Esophagus squamous epithelium (tissue), 5 donors: ENCODE measurements around the gene TNFRSF11A. TPM values are rescaled to one million over a fixed set of nuclear protein-coding genes. Genes with fewer than 3 reads are reported as not detected.

Source experiments
- DNase-seq: peaks from one replicate; lab custom pipeline; 2025; lab: John Stamatoyannopoulos, UW
- H3K27ac ChIP-seq, 4 donors: fragments of 200-600 bp; sonication (generic); one replicate each; pipeline ENCODE4 v1.5.1; 2016 to 2019; ENCODE audit warnings: mild to moderate bottlenecking in 1 of 4
- H3K27me3 ChIP-seq, 4 donors: fragments of 200-600 bp; sonication (generic); 1 replicate in 3 of 4; 2 replicates in 1 of 4; pipeline versions ENCODE4 v1.5.1 to v1.6.0; 2017 to 2021; ENCODE audit warnings: antibody characterized with exemption in 1 of 4
- H3K36me3 ChIP-seq, 3 donors: fragments of 200-600 bp; sonication (generic); one replicate each; pipeline ENCODE4 v1.5.1; 2016 to 2019
- H3K4me1 ChIP-seq, 3 donors: fragments of 200-600 bp; sonication (generic); one replicate each; pipeline ENCODE4 v1.5.1; 2017 to 2019
- H3K4me3 ChIP-seq, 4 donors: fragments of 200-600 bp; sonication (generic); 1 replicate in 3 of 4; 2 replicates in 1 of 4; pipeline ENCODE4 v1.5.1; 2016 to 2019; ENCODE audit warnings: mild to moderate bottlenecking in 2 of 4, moderate library complexity in 1 of 4
- H3K9me3 ChIP-seq, 3 donors: fragments of 200-600 bp; sonication (generic); one replicate each; pipeline ENCODE4 v1.5.1; 2016 to 2019
- POLR2A ChIP-seq, 4 donors: fragments of 450-650 bp; IDR thresholded peaks; one replicate each; pipeline ENCODE4 v1.6.1; 2017; ENCODE audit warnings: antibody characterized with exemption in 4 of 4, mild to moderate bottlenecking in 4 of 4, moderate library complexity in 3 of 4
- WGBS, 2 donors: methylation state at CpG; one replicate each; pipeline ENCODE4 v1.1.5; 2018; 5-methylcytosine and 5-hydroxymethylcytosine counted together
- intact Hi-C: fragments of 100-400 bp; cut with DNase I; formaldehyde crosslinking; loops from one replicate; pipeline ENCODE4 v1.15.0; 2022
- total RNA-seq, 4 donors: library from RNA; depleted of rRNA; stranded (reverse); fragments of >200 nt; gene quantifications; one replicate each; pipeline ENCODE4 v1.1.0, GENCODE V29; 2016
- TF ChIP-seq, protein P1 (sequence below), 6 experiments: fragments of 450-650 bp in 4 of 6; fragments of 200-600 bp in 2 of 6; sonication (generic) in 2 of 6; IDR thresholded peaks; one replicate each; pipeline ENCODE4 v1.5.1; 2016 to 2019; ENCODE audit warnings: antibody characterized with exemption in 6 of 6, mild to moderate bottlenecking in 4 of 6, moderate library complexity in 4 of 6
- donor health status: DM: yes; HTN: yes; CAD: no.

TNFRSF11A gene
- total RNA-seq, 4 donors from 2014 or later, result 1.9 to 5.6 (median 3.6) TPM

DNA sequence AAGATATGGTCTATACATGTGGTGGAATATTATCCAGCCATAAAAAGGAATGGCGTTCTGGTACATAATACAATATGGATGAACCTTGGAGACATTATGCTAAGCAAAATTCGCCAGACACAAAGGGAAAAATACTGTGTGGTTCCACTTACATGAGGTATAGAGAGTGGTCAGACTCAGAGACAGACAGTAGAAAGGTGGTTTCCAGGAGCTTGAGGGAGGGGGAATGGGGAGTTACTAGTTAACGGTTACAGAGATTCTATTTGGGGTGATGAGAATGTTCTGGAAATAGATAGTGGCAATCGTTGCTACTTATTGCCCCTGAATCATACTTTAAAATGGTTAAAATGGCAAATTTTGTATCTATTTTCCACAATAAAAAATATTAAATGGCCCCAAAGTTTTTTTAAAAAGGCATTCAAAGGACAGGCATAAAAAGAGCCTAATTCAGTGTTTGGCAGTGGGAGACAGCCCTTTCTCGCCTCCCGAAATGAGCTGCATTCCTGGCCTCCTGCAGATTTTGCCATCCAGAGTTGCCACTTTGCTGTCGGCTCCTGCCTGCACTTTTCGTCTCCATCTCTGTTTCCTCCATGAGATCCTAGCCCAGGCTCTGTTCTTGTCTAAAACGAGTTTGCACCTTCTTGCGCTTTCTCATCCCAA is 13.5 kb downstream of the TNFRSF11A start:
- Histone ChIP-seq H3K9me3 (no peaks in the 10 kb centered on the region), H3K36me3 (no peaks in the 10 kb centered on the region), H3K4me1 (peaks cover 0 to 15% (median 0%) of the 10 kb centered on the region in 3 donors), H3K27ac (no peak overlapping the region), H3K4me3 (no peak overlapping the region), H3K27me3 (peaks cover 0 to 24% (median 0%) of the 10 kb centered on the region in 4 donors)
- DNase-seq, result no peak
- TF ChIP-seq POLR2A (IDR thresholded peaks at IDR 0.05), result no peak
- TF ChIP-seq, protein P1, sequence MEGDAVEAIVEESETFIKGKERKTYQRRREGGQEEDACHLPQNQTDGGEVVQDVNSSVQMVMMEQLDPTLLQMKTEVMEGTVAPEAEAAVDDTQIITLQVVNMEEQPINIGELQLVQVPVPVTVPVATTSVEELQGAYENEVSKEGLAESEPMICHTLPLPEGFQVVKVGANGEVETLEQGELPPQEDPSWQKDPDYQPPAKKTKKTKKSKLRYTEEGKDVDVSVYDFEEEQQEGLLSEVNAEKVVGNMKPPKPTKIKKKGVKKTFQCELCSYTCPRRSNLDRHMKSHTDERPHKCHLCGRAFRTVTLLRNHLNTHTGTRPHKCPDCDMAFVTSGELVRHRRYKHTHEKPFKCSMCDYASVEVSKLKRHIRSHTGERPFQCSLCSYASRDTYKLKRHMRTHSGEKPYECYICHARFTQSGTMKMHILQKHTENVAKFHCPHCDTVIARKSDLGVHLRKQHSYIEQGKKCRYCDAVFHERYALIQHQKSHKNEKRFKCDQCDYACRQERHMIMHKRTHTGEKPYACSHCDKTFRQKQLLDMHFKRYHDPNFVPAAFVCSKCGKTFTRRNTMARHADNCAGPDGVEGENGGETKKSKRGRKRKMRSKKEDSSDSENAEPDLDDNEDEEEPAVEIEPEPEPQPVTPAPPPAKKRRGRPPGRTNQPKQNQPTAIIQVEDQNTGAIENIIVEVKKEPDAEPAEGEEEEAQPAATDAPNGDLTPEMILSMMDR (IDR thresholded peaks at IDR 0.05), result no peak
- 80 to 84% methylated on average over 10 of the region's 10 CpGs for WGBS, 2 donors
- intact Hi-C loops, result no loop called here

DNA sequence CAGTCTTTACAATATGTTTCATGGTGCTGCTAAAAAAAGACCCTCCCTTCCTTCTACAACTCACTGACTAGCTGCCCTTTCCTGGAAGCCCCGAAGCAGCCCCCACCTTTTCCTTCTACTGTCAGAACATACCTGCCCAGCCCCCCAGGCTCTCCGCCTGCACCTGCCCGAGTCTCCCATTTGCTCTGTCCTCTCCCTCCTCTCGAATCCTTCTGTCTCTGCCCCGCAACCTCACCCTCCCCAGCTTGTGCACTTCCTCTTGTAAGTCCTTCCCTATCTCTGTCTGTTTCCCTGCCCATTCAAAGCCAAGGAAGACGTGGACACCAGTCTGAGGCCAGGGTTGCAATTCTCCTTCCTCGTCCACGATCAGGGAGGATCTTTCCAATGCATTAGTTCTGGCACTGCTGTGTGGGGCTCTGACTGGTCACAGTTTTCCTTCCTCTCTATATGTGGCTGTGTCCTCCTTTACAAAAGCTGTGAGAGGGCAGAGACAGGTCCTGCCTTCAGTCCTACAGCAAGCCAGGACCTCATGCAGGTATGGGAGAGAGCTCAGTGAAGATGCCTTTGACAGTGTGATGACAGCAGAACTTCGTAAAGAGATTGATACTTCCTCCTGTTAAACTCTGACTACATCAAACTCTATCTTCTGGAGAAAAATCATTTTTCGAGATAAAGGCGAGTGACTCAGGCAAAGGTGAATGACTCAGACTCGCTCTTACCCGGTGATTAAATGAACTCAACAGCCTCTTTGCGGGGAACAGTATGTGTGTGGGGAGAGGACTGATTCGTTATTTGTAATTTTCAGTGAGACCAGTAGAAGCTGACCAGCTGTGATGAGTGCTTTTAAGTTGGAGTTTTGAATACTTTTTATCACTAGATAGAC is 14.2 kb downstream of the TNFRSF11A start:
- peaks cover 0 to 22% (median 0%) of the 10 kb centered on the region in 4 donors for H3K27me3 ChIP-seq
- TF ChIP-seq POLR2A (IDR thresholded peaks at IDR 0.05), result no peak
- TF ChIP-seq, protein P1 (IDR thresholded peaks at IDR 0.05), result no peak
- no peaks in the 10 kb centered on the region for H3K36me3 ChIP-seq
- H3K4me1 ChIP-seq, result peaks cover 0 to 7% (median 0%) of the 10 kb centered on the region in 3 donors
- WGBS, 2 donors, result 46 to 56% methylated on average over 15 of the region's 15 CpGs
- H3K4me3 ChIP-seq, result no peak overlapping the region
- no peak for DNase-seq
- H3K27ac ChIP-seq, result no peak overlapping the region
- H3K9me3 ChIP-seq, result no peaks in the 10 kb centered on the region
- intact Hi-C loops, result no loop called here

GRCh38 chr18:62340996-62341395 is 15.9 kb downstream of the TNFRSF11A start:
- no peak overlapping the region for H3K27ac ChIP-seq
- H3K36me3 ChIP-seq, result no peaks in the 10 kb centered on the region
- no peak overlapping the region for H3K4me3 ChIP-seq
- TF ChIP-seq, protein P1 (IDR thresholded peaks at IDR 0.05), result no peak
- no peak for TF ChIP-seq POLR2A (IDR thresholded peaks at IDR 0.05)
- peaks cover 0 to 15% (median 0%) of the 10 kb centered on the region in 4 donors for H3K27me3 ChIP-seq
- WGBS, 2 donors, result 88% methylated on average over 9 of the region's 9 CpGs
- DNase-seq, result no peak
- no peaks in the 10 kb centered on the region for H3K9me3 ChIP-seq
- no peaks in the 10 kb centered on the region for H3K4me1 ChIP-seq
- intact Hi-C loops, result no loop called here

DNA sequence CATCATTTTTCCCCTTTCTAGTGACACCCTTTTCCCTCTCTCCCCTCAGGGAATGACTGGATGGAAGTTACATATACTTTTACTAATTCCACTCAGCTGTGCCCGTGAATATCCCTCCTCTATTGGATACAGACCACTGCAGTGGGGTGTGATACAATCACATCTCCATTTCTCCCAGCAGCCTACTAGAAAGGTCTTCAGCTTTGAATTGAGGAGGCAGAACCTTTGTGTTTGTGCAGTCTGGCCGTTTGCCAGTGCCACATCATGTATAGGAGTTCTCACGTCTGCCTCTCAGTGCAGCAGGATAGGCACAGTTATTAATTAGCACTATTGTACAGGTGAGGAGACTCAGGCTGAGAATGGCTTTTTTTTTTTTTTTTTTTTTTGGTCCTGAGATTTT is 16.4 kb downstream of the TNFRSF11A start:
- H3K36me3 ChIP-seq, result no peaks in the 10 kb centered on the region
- no peaks in the 10 kb centered on the region for H3K9me3 ChIP-seq
- no peak overlapping the region for H3K27ac ChIP-seq
- no peaks in the 10 kb centered on the region for H3K4me1 ChIP-seq
- intact Hi-C loops, result no loop called here
- no peak for DNase-seq
- H3K4me3 ChIP-seq, result no peak overlapping the region
- WGBS, 2 donors, result 49 to 62% methylated on average over 3 of the region's 3 CpGs
- H3K27me3 ChIP-seq, result peaks cover 0 to 12% (median 0%) of the 10 kb centered on the region in 4 donors
- TF ChIP-seq, protein P1 (IDR thresholded peaks at IDR 0.05), result no peak
- no peak for TF ChIP-seq POLR2A (IDR thresholded peaks at IDR 0.05)

GRCh38 chr18:62342884-62343283 is 17.8 kb downstream of the TNFRSF11A start:
- Histone ChIP-seq H3K27ac (no peak overlapping the region), H3K9me3 (no peaks in the 10 kb centered on the region), H3K4me3 (no peak overlapping the region), H3K36me3 (no peaks in the 10 kb centered on the region), H3K4me1 (no peaks in the 10 kb centered on the region), H3K27me3 (peaks cover 0 to 12% (median 0%) of the 10 kb centered on the region in 4 donors)
- intact Hi-C loops, result no loop called here
- WGBS, 2 donors, result 83 to 86% methylated on average over 4 of the region's 4 CpGs
- DNase-seq, result no peak
- TF ChIP-seq POLR2A (IDR thresholded peaks at IDR 0.05), result no peak
- TF ChIP-seq, protein P1 (IDR thresholded peaks at IDR 0.05), result no peak
